ENCODE data around the gene LYZ.
"Not testable (repeated sequence)": the region's sequence is repeated elsewhere in the genome, so short reads cannot be mapped to it uniquely, and the experiment has no call there.

The LYZ gene

GRCh38 chr12:69348162-69348938 lies at the start of gene LYZ:
Gene LYZ, plus strand, starts transcription at chr12:69348381. Its CDS starts 28 bp downstream, at chr12:69348409.
- no peak for DNase-seq (ENCODE audit: low spot score)

- DNase-seq (ENCODE audit: low spot score) = no peak
These were observed 49.2 kb upstream of the LYZ start for GRCh38 chr12:69298947-69299346.

GRCh38 chr12:69304284-69304683 lies 43.9 kb upstream of the LYZ start:
- DNase-seq (ENCODE audit: low spot score) = no peak

- DNase-seq (ENCODE audit: low spot score) = no peak
These were observed 38.7 kb upstream of the LYZ start for GRCh38 chr12:69309461-69309860.

- DNase-seq (ENCODE audit: low spot score) = no peak
These were observed 35.0 kb upstream of the LYZ start for GRCh38 chr12:69313209-69313608.

- not testable (repeated sequence) for DNase-seq (ENCODE audit: low spot score)
These were observed 31.4 kb upstream of the LYZ start for GRCh38 chr12:69316784-69317183.

GRCh38 chr12:69317233-69317632 lies 30.9 kb upstream of the LYZ start:
- not testable (repeated sequence) for DNase-seq (ENCODE audit: low spot score)

GRCh38 chr12:69318225-69318624 lies 30.0 kb upstream of the LYZ start:
- DNase-seq (ENCODE audit: low spot score) = no peak

- no peak for DNase-seq (ENCODE audit: low spot score)
These were observed 26.8 kb upstream of the LYZ start for GRCh38 chr12:69321351-69321750.

- no peak for DNase-seq (ENCODE audit: low spot score)
These were observed 23.2 kb upstream of the LYZ start for GRCh38 chr12:69324797-69325466.

GRCh38 chr12:69328426-69328825 lies 19.8 kb upstream of the LYZ start:
- DNase-seq (ENCODE audit: low spot score) = no peak

GRCh38 chr12:69329669-69330428 lies 18.3 kb upstream of the LYZ start:
- DNase-seq (ENCODE audit: low spot score) = no peak

- DNase-seq (ENCODE audit: low spot score) = peak; percentile 31
These were observed 17.4 kb upstream of the LYZ start for GRCh38 chr12:69330475-69331473.

GRCh38 chr12:69331519-69331908 lies 16.7 kb upstream of the LYZ start:
- no peak for DNase-seq (ENCODE audit: low spot score)

GRCh38 chr12:69331909-69332684 lies 16.1 kb upstream of the LYZ start:
- no peak for DNase-seq (ENCODE audit: low spot score)

- no peak for DNase-seq (ENCODE audit: low spot score)
These were observed 15.3 kb upstream of the LYZ start for GRCh38 chr12:69332815-69333358.

- no peak for DNase-seq (ENCODE audit: low spot score)
These were observed 14.0 kb upstream of the LYZ start for GRCh38 chr12:69334158-69334557.

- no peak for DNase-seq (ENCODE audit: low spot score)
These were observed 10.7 kb upstream of the LYZ start for GRCh38 chr12:69337311-69338090.

GRCh38 chr12:69338120-69338859 lies 9.9 kb upstream of the LYZ start:
- no peak for DNase-seq (ENCODE audit: low spot score)

Measured in hematopoietic multipotent progenitor cell treated with erythropoietin and hydrocortisone succinate and interleukin-3 and kit ligand, for 17 days (in vitro differentiated cells).